OCI-LY7 (cell line): ENCODE measurements around the gene SF3A1. TPM values are rescaled to one million over a fixed set of nuclear protein-coding genes. Genes with fewer than 3 reads are reported as not detected.

ENCODE experiments used
- BruUV-seq: library from RNA; stranded (reverse); fragments of 400-500 nt; replicated peaks from 2 replicates; lab custom pipeline; 2021; lab: Mats Ljungman, UMichigan
- CTCF ChIA-PET: fragments of 300-600 bp; sonication (Branson Sonifier 250); formaldehyde crosslinking; loops from one replicate; lab custom pipeline; 2022; ENCODE audit warnings: antibody characterized with exemption; ENCODE audit not compliant: unreplicated experiment; lab: Charles Lee
- POLR2A ChIA-PET: fragments of 300-600 bp; sonication (Branson Sonifier 250); formaldehyde crosslinking; loops from one replicate; lab custom pipeline; 2022; ENCODE audit warnings: antibody characterized with exemption; lab: Charles Lee
- DNase-seq: peaks from one replicate; pipeline ENCODE4 v3.0.0-alpha.2; 2015; ENCODE audit warnings: low spot score
- H2AFZ ChIP-seq: fragments of 200-600 bp; sonication (generic), shearing (Covaris generic); 2 replicates; pipeline ENCODE4 v1.6.1; 2014; ENCODE audit warnings: mild to moderate bottlenecking, antibody characterized with exemption, low read length, moderate library complexity
- H3K27ac ChIP-seq: fragments of 200-600 bp; sonication (generic); 2 replicates; pipeline ENCODE4 v1.5.1; 2014; ENCODE audit warnings: mixed run types, low read depth, mild to moderate bottlenecking, moderate library complexity, low read length, inconsistent platforms; ENCODE audit not compliant: poor library complexity, severe bottlenecking
- H3K36me3 ChIP-seq: fragments of 200-600 bp; sonication (generic); 2 replicates; pipeline ENCODE4 v1.6.1; 2014; ENCODE audit warnings: mild to moderate bottlenecking, antibody characterized with exemption, low read length, moderate library complexity, mixed read lengths; ENCODE audit not compliant: insufficient read depth
- H3K4me1 ChIP-seq: fragments of 200-600 bp; sonication (generic); 2 replicates; pipeline ENCODE4 v1.5.1; 2014; ENCODE audit warnings: mild to moderate bottlenecking, low read length; ENCODE audit not compliant: insufficient read depth, poor library complexity, severe bottlenecking
- H3K4me2 ChIP-seq: fragments of 200-600 bp; sonication (generic); 2 replicates; pipeline ENCODE4 v1.6.1; 2014; ENCODE audit warnings: mild to moderate bottlenecking, low read length
- H3K4me3 ChIP-seq: fragments of 200-600 bp; sonication (generic); 2 replicates; pipeline ENCODE4 v1.5.1; 2014; ENCODE audit warnings: mild to moderate bottlenecking, low read depth, low read length; ENCODE audit not compliant: poor library complexity, severe bottlenecking
- H3K79me2 ChIP-seq: fragments of 200-600 bp; sonication (generic); 2 replicates; pipeline ENCODE4 v1.6.1; 2016; ENCODE audit warnings: low read depth, mild to moderate bottlenecking, low read length, moderate library complexity, mixed read lengths; ENCODE audit not compliant: insufficient read depth
- H3K9me2 ChIP-seq: fragments of 200-600 bp; sonication (generic); 2 replicates; pipeline ENCODE4 v1.6.1; 2016; ENCODE audit warnings: mild to moderate bottlenecking, low read length, mixed read lengths; ENCODE audit not compliant: insufficient read depth
- H3K9me3 ChIP-seq: fragments of 200-600 bp; sonication (generic); 2 replicates; pipeline ENCODE4 v1.6.1; 2014; ENCODE audit warnings: mild to moderate bottlenecking, mixed run types, low read length, mixed read lengths
- H4K20me1 ChIP-seq: fragments of 200-600 bp; sonication (generic); 2 replicates; pipeline ENCODE4 v1.6.1; 2014; ENCODE audit warnings: mild to moderate bottlenecking, antibody characterized with exemption, low read length, moderate library complexity, mixed read lengths; ENCODE audit not compliant: insufficient read depth
- EZH2phosphoT487 ChIP-seq: fragments of 200-600 bp; sonication (generic); IDR thresholded peaks from 2 replicates; pipeline ENCODE4 v1.6.1; 2018; ENCODE audit warnings: low read depth, borderline replicate concordance, mild to moderate bottlenecking, mixed run types, antibody characterized with exemption, low read length, moderate library complexity, mixed read lengths
- intact Hi-C: fragments of 100-400 bp; cut with micrococcal nuclease; formaldehyde crosslinking; loops from one replicate; pipeline ENCODE4 v1.10.0; 2022; ENCODE audit not compliant: unreplicated experiment
- total RNA-seq, 2 experiments: library from RNA; depleted of rRNA in 1 of 2; stranded (reverse); fragments of >200 nt in 1 of 2; shearing (Covaris generic) in 1 of 2; gene quantifications; 2 replicates each; pipeline ENCODE4 v1.2.3, GENCODE V29; 2014 to 2022
- TF ChIP-seq, protein P1 (sequence below): fragments of 200-600 bp; sonication (generic); conservative IDR thresholded peaks from 2 replicates; pipeline ENCODE4 v1.5.1; 2014; ENCODE audit warnings: mild to moderate bottlenecking, antibody characterized with exemption, low read length, moderate library complexity, mixed read lengths

The SF3A1 gene
- total RNA-seq, 2 experiments from 2014 or later: 71.8 to 200 TPM

GRCh38 chr22:30344447-30345200 is 12.1 kb downstream of the SF3A1 start:
- TF ChIP-seq EZH2phosphoT487: no peak
- TF ChIP-seq, protein P1, sequence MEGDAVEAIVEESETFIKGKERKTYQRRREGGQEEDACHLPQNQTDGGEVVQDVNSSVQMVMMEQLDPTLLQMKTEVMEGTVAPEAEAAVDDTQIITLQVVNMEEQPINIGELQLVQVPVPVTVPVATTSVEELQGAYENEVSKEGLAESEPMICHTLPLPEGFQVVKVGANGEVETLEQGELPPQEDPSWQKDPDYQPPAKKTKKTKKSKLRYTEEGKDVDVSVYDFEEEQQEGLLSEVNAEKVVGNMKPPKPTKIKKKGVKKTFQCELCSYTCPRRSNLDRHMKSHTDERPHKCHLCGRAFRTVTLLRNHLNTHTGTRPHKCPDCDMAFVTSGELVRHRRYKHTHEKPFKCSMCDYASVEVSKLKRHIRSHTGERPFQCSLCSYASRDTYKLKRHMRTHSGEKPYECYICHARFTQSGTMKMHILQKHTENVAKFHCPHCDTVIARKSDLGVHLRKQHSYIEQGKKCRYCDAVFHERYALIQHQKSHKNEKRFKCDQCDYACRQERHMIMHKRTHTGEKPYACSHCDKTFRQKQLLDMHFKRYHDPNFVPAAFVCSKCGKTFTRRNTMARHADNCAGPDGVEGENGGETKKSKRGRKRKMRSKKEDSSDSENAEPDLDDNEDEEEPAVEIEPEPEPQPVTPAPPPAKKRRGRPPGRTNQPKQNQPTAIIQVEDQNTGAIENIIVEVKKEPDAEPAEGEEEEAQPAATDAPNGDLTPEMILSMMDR: no peak
- no peak for DNase-seq
- peaks cover 100% of the 10 kb centered on the region for H3K36me3 ChIP-seq
- H3K4me1 ChIP-seq: no peaks in the 10 kb centered on the region
- no peaks in the 10 kb centered on the region for H3K9me2 ChIP-seq
- no peak overlapping the region for H3K4me3 ChIP-seq
- no peak overlapping the region for H3K4me2 ChIP-seq
- ChIA-PET POLR2A (no interaction called here), CTCF (no interaction called here)
- no peak overlapping the region for H3K27ac ChIP-seq
- H3K79me2 ChIP-seq: peaks cover 14% of the 10 kb centered on the region; the same call in 1 of the 2 replicates
- H2AFZ ChIP-seq: no peak overlapping the region
- BruUV-seq: no TSS peak
- H3K9me3 ChIP-seq: no peaks in the 10 kb centered on the region
- intact Hi-C loops: no loop called here
- no peaks in the 10 kb centered on the region for H4K20me1 ChIP-seq

GRCh38 chr22:30340911-30341685 is 15.6 kb downstream of the SF3A1 start:
- ChIA-PET POLR2A (interaction anchor here (0.5 kb wide), 1 partner anchor 33 kb away, joined by 3 read pairs; no protein-coding TSS in a partner anchor), CTCF (no interaction called here)
- Histone ChIP-seq H3K9me2 (no peaks in the 10 kb centered on the region), H3K9me3 (no peaks in the 10 kb centered on the region), H3K79me2 (no peaks in the 10 kb centered on the region), H3K27ac (no peak overlapping the region), H2AFZ (no peak overlapping the region), H4K20me1 (no peaks in the 10 kb centered on the region), H3K4me3 (no peak overlapping the region), H3K36me3 (peaks cover 98% of the 10 kb centered on the region), H3K4me2 (no peak overlapping the region), H3K4me1 (no peaks in the 10 kb centered on the region)
- TF ChIP-seq, protein P1: no peak
- no peak for TF ChIP-seq EZH2phosphoT487
- intact Hi-C loops: no loop called here
- BruUV-seq: no TSS peak
- DNase-seq: no peak
